NOMO-1 treated with dmso at 0.1 percent for 144 hours (cell line): ENCODE measurements around the gene IRAG1.

Source experiments
- DNase-seq: peaks from one replicate; lab custom pipeline; 2025; ENCODE audit not compliant: unreplicated experiment; lab: John Stamatoyannopoulos, UW

Gene IRAG1

DNA sequence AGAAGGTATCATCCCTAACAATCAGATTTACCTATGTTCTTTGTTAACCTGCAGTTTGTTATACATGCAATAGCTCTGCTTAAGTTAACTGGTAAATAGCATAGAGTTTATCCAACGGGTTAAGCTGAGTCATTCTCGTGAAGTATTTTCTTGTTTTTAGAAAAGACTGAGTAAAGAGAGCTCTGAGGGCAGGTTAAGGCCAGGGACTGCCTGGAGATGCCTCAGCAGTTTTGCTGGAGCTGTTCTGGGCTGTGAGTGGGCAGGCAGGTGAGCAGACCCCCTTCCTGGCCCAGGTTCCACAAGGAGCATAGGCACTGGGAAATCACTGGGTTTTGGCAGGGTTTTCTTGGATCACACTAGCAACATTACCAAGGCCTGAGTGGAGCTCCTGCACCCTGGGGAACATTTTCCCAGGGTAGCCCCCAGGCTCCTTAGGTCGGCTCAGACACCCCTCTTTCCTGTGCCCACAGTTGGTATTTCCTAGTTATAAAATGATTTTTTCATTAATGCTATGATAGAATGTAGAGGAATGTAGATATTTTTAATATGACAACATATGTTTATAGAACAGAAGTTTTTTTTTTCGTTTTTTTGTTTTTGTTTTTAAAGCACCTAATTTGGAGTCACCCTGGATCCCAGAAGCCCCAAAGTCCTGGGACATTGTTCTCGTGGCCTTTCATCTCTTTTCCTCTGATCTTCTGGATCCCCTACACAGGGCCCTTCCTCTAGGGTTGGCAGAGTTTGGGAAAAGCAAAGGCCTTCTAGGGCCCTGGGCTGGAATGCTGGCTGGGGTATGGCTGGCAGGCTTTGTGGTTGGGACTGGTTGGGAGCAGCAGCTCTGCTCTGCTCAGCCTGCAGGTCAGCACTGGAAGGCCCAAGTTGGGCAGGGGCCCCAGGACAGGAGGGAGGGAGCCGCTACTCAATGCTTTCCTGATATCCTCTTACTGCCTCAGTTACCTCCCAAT is 26.7 kb downstream of the IRAG1 start:
- no peak for DNase-seq

DNA sequence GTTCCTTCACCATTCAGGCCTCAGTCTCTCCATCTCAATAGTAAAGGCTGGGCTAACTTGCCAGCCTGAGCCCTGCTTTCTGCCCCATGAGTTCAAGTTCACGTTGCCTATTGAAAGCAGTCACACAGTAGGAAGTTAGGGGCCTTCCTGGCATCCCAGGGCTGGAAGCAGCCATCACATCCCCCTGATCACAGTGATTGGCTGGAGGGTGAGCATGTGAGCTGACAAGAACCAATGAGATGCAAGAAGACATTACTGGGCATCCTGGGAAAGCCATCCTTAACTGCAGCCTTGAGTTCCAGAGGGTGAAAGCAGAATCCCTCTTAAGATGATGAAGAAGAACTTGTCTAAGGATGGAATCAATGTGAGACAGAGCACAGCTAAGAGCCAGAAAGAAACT is 29.1 kb downstream of the IRAG1 start:
- no peak for DNase-seq

DNA sequence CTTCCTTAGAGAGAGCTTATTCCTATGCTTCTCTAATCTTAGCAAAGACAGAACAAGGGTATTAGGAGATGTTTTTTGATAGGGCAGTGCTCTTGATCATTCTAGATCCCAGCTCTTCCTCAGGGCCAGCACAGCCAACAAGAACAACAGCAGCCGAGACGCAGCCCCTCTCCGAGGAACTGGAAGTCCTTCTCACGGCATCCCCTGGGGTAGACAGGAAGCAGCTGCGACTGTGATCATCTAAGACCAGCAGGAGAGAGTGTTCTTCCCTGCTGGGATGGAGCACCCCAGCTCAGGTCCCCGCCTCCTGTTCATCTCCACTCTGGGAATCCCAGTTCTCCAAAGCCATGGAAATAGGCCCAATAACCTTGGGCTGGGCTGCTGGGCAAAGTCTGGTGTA is 29.6 kb downstream of the IRAG1 start:
- no peak for DNase-seq

GRCh38 chr11:10663365-10663764 is 30.2 kb downstream of the IRAG1 start:
- DNase-seq = no peak

DNA sequence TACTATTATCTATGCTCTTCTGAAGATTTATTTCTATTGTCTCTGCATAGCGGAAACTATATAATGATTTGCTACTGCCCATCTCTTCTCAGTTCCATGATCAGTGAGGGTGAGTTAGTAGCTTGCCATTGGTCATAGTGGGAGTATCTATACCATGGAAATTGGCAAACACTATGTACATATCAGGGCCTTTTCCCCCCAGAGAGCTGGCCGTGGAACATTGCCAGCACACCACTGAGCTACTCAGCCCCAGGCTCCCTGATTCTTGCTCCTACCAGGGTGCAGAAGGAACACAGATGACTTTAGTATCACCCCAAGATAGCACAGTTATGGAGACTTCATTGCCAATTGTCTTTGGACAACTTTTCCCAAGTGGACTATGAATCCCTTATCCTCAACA is 33.2 kb downstream of the IRAG1 start:
- DNase-seq = no peak

GRCh38 chr11:10659339-10660216 is 34.0 kb downstream of the IRAG1 start:
- no peak for DNase-seq

GRCh38 chr11:10658621-10659338 is 34.8 kb downstream of the IRAG1 start:
- DNase-seq = no peak

- DNase-seq = no peak
Measured at GRCh38 chr11:10657308-10658271, 36.0 kb downstream of the IRAG1 start.

DNA sequence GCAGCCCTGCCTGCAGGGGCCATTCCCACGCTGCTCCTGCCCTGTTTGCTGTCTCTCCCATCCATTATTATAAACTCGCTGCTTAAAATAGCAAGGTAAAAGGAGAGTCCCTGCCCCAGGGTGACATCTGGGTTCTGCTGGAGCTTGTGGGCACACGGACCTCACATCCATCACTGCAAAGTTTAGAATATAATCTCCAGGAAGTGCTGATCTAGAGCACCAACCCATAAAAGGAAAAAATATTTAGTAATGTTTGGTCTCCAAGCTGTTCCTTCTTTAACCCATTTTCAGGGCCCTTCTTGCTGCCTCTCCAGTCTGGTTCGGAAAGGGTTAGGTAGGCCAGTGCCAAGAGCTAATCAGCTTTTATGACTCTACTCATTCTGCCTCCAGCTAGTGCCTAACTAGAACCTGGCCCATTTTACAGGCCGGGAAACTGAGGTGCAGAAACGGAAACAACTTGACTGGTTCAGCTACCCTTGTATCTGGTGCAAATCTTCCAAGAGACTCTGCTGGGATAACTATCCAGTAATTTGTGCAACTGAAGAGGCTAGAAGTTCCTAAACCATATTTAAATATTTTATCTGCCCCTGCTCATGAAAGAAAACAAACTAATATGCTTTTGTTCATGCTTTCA is 37.5 kb downstream of the IRAG1 start:
- DNase-seq = no peak

- DNase-seq = peak; percentile 31
Measured at GRCh38 chr11:10655227-10655626, 38.3 kb downstream of the IRAG1 start.

DNA sequence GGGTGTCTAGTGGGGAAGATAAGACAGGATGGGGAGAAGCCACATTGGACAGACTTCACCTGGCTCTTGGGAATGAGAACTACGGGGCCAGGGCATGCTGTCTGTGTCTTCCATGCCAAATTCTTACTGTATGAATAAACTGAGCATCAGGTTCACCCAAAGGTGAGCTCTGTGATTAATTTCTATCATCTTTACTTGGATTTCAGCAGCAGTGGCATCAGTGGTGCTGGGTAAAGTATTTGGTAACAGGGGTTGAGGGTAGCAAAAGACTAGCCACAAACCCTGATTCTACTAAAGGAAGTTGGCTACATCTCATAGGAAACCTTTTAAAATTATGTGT is 38.8 kb downstream of the IRAG1 start:
- no peak for DNase-seq

DNA sequence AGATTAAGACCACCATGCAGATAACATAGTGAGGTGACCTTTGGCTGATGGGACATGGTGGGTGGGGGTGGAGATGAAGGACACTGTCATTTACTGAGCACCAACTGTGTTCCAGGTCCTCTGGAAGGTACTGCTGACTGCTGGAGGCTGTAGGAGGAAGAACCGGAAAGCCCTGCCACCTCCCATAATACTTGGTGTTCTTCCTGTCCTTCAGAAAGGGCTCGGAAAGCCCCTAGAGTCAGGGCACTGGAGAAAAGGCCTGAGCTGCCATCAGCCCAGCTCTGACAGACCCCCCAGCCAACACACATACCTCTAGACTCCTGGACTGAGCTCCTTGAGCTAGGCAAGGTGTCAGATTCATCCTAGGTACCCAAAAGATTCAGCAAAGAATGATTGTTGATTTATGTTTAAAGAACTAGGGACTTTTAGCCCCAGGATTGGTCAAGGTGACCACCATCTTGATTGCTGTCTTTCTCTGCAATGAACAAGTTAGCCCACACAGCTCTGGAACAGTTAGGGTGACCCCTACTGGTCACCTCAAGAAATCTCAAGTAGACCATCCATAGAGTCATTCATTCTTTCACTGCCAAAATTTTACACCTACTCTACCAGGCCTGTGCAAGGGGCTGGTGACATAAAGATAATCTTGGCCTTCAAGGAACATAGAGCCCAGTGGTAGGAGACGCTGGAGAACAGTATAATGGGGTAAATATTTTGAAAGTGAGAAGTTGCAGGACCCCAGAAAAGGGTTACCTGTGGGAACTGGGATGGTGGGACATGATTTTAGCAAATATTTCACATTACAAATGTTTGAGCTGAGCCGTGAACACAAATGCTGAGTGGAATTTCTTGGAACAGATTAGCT is 39.4 kb downstream of the IRAG1 start:
- DNase-seq = peak; percentile 50

- DNase-seq = no peak
Measured at GRCh38 chr11:10653261-10653660, 40.3 kb downstream of the IRAG1 start.

GRCh38 chr11:10651656-10652361 is 41.7 kb downstream of the IRAG1 start:
- DNase-seq = no peak

DNA sequence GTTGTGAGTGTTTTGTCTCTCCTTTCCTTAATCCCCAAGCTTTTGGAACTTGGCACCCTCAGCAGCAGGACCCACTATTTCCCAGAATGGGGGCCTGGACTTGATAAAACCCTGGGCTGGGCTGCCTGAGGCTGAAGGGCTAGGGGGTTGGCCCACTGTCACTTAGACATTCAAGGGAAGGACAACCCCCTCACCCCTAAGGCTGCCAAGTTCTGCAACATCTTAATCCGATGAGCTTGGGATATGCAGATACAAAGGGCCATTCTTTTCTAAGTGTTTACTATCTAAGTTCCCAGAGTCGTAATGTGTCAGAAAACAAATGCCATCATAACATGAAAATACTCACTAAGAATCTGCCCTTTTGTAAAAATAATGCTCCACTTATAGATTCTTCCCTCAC is 42.9 kb downstream of the IRAG1 start:
- DNase-seq = no peak

DNA sequence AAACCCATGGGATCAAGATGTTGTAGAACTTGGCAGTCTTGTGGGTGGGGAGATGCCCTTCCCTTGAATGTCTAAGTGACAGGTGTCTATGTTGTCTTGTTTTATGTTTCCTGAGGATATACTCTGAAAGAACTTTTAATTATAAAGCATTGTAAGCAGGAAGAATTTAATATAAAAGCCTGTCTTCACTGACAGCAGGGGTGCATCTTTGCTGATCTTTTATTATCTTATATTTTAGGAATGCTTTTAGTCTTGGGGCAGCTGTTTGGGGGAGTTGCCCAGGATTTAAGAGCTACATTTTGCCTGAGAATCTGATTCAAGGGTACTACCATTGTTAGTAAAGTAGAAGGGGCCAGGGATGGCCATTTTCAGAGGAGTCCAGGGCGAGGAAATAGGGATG is 43.4 kb downstream of the IRAG1 start:
- DNase-seq = no peak

- no peak for DNase-seq
Measured at GRCh38 chr11:10648871-10649270, 44.7 kb downstream of the IRAG1 start.

DNA sequence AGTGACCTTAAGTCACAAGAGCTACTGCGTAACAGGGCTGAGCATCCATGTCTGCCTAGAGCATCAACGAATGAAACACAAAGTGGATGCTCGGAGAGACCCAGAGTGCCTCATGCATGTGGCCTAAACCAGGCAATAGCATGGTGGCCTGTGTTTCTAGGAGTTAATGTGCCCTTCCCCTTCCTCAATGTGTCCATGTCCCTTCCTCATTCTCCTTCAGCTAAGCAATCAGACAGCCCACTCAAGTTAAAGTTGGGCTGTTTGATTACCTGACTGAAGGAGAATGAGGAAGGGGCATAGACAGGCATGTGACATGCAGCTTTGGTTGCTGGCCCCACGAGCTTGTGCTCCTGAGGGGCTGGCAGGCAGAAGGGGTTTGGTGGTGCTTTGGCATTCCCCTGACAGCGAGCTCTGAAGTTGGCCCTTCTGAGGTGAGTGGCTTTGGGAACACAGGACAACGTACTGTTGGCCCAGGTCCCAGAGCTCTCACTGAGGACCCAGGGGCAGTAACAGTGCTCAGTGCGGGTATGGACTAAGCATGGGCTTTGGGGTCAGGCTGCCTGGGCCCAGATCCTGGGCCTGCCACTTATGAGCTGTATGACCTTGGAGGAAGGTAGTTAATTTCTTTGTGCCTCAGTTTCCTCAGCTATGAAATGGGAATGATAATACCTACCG is 46.7 kb downstream of the IRAG1 start:
- no peak for DNase-seq
